ENCODE measurements around the gene MTIF2. TPM values are rescaled to one million over a fixed set of nuclear protein-coding genes. Genes with fewer than 3 reads are reported as not detected.

The MTIF2 gene
- total RNA-seq, 4 donors from 2014 or later, result 17.8 to 34.9 (median 26.3) TPM

- TF ChIP-seq, protein P1, sequence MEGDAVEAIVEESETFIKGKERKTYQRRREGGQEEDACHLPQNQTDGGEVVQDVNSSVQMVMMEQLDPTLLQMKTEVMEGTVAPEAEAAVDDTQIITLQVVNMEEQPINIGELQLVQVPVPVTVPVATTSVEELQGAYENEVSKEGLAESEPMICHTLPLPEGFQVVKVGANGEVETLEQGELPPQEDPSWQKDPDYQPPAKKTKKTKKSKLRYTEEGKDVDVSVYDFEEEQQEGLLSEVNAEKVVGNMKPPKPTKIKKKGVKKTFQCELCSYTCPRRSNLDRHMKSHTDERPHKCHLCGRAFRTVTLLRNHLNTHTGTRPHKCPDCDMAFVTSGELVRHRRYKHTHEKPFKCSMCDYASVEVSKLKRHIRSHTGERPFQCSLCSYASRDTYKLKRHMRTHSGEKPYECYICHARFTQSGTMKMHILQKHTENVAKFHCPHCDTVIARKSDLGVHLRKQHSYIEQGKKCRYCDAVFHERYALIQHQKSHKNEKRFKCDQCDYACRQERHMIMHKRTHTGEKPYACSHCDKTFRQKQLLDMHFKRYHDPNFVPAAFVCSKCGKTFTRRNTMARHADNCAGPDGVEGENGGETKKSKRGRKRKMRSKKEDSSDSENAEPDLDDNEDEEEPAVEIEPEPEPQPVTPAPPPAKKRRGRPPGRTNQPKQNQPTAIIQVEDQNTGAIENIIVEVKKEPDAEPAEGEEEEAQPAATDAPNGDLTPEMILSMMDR (IDR thresholded peaks at IDR 0.05; ENCODE audit: low read depth), result no peak
Observed at GRCh38 chr2:55245411-55245810, 23.6 kb downstream of the MTIF2 start.

DNA sequence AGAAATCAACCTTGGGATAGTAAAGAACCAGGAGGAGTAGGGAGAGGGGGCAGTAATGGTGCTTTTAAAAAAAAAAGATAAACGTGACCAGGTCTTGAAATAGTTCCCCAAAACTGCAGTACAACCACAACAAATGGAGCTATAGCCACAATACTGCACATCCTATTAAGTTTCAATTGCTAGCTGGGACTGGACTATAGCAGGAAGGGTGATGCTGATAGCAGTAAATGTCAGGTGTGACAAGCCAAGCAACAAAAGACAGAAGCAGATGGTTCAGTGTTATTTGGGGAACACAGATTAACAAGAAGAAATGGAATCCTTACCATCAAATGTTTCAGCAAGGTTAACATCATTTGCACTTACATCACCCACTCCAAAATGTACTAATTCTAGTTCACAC is 26.4 kb downstream of the MTIF2 start:
- TF ChIP-seq, protein P1 (IDR thresholded peaks at IDR 0.05; ENCODE audit: low read depth), result no peak

DNA sequence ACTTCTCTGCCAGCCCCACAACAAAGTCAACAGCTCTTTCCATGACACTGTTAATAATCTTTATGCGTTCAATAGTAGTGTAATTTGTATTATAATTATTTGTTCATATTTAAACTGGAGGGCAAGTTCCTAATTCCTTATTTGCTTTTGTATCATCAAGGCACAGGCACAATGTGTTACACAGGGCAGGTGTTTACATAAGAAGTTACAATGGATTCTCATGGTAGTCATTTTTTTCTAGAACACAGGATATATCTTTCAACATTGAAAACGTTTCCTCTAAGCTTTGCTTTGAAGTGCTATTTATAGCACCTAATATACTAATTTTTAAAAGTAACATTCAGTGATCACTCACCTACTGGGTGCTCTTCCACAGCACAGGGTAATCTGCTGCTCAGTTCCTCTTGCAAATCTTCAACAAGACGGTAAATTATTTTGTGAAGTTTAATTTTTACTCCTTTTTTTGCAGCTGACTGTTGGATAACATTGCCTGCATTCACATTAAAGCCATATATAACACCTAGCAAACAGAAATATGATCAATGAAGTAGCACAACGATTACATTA is 29.3 kb downstream of the MTIF2 start:
- TF ChIP-seq, protein P1 (IDR thresholded peaks at IDR 0.05; ENCODE audit: low read depth), result no peak

DNA sequence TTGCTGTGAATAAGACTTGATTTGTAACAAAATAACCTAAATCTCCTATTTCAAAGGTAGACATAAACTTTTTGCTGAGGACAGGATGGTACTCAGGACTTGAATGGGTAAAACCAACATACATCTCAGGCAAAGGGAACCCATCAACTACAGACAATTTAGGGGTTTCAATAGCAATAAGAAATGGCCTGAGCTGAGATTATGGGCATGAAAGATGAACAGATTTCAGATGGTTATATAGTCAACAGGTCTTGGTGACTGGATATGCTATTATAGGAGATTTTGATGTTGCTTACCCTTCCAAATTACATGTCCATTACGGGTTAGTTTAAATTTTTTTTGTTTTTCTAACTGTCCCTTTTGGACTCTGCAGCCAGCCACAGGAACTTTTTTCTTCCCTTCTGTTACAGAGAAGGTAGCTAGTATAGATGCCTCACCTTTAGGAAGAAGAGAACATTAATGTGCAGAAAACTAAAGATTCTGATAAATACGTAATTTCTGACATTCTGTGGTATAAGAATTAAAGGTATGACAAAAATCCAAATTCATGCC is 32.0 kb downstream of the MTIF2 start:
- TF ChIP-seq, protein P1 (IDR thresholded peaks at IDR 0.05; ENCODE audit: low read depth), result no peak

GRCh38 chr2:55235724-55236538 is 33.1 kb downstream of the MTIF2 start:
- TF ChIP-seq, protein P1 (IDR thresholded peaks at IDR 0.05; ENCODE audit: low read depth), result no peak

DNA sequence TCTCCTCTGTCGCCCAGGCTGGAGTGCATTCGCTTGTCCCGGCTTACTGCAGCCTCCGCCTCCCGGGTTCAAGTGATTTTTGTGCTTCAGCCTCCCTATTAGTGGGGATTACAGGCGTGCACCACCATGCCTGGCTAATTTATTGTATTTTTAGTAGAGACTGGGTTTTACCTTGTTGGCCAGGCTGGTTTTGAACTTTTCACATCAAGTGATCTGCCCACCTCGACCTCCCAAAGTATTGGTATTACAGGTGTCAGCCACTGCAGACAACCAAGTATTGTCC is 35.4 kb downstream of the MTIF2 start:
- TF ChIP-seq, protein P1 (IDR thresholded peaks at IDR 0.05; ENCODE audit: low read depth), result no peak

- TF ChIP-seq, protein P1 (IDR thresholded peaks at IDR 0.05; ENCODE audit: low read depth), result no peak
Observed at GRCh38 chr2:55232863-55233657, 36.0 kb downstream of the MTIF2 start.
